NCI-H345 (cell line): ENCODE results near the gene ATXN1.

Experiments used
- DNase-seq: peaks from one replicate; lab custom pipeline; 2025; lab: John Stamatoyannopoulos, UW

Gene ATXN1

DNA sequence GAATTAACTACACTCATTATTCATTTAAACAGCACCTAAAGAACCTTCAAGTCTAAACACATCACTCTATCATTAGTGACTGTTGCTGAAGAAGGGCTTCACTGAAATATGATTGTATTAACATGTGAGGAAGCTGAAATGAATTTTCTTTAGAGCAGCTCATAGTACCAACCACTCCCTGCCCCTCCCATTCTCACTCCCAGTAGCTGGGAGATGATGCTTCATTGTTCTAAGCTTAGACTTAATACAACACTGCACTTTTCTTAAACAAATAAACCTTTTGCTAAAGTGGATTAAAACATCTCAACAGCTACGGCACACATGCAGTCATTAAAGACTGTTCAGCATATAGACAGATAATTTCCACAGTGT is 63.1 kb downstream of the ATXN1 start:
- no peak for DNase-seq

DNA sequence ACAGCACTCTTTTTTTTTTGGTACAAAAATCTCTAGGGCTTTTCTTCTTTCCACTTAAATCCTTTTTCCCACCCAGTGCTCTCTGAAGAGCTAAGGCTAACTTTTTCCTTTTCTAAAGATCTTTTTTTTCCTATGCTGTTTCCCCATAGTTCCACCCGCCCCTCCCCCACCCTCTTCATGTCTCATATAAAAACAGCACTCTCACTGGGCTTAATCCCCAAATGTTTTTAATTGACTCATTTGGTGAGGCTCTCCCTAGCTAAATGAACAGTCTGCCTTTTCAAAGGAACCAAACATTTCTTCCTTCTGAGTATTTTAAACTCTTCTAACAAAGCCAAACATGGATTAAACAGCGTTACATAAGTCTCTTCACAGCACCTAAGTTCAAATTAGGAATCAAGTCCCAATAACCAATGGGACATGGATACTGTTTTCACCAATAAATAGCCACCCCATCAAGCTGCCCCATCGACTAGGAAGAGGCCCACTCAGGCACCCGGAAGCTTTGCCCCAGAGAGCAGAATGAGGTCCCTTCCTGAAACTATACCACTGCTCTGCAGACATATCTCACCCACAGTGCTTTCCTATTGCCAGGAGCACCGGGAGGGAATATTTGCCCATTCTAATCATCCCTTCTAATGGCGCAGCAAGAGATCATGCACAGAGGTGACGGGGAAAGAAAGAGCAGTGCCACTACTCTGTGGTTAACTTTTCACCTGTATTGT is 63.7 kb downstream of the ATXN1 start:
- no peak for DNase-seq

DNA sequence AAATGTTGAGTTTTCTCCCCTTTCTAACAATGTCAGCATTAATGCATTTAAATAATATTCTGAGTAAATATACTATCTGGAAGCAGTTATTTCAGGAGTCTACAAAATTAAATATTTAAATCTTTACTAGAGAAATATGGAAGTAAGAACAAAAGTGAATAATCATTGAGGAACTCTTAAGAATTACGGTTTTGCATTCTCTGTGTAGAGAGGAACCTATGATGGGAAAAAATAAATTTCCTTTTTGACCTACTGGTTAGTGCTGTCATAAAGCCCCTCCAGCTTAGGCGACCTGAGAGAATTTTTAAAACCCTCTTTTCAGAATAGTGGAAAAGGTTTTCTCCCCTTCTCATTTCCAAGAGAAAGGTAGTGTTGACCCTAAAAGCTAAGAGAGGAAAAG is 64.8 kb downstream of the ATXN1 start:
- no peak for DNase-seq

DNA sequence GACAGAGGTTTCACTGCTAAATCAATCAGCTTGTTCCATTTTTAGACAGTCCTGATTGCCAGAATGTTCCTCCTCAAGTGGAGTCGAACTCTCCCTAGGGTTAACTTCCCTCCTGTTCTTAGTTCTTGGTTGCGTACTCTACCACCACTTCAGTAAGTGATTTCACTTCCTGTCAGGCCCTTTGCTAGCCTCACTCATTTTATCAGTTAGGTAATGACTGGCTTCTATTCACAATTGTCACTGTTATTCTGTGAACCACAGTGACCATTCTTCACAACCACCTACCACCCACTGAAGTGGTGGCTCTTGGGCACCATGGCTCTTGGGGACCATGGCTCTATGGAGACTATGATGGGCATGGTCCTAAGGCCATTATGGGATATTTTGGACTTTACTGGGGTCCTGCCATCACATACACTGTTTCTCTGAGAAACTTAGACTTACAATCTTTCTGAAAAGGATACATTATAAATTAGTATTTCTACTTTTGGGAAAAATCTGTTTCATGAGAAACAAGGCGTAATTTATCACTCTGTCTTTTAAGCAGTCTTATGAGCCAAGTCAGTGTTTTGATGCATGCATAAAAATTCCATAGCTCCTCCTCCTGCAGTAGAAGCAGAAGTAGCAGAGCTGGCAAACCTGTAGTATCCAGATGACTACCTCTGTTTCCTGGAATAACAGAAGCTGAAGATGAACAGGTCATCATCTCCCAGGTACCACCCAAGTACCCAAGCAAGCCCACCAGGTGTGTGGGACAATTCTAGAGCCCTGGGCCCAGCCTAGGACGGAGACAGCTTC is 66.3 kb downstream of the ATXN1 start:
- DNase-seq = no peak

DNA sequence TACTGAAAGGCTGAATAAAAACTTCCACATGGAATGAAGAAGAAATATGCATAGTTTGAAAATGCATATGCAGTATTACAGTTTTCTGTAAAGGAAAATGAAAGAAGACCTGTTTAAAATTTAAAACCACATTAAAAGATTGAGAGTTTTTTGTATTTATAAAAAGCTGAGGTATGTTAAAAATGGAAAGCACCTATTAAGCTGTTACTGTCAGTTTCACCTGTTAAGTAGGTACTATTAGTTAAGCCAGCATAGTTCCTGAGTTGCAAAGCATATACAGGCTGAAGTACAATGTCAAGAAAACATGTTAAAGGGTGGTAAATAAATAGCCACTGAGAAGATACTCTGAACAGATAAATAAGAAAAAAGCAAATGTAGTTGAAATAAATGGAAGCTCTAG is 69.9 kb downstream of the ATXN1 start:
- no peak for DNase-seq

DNA sequence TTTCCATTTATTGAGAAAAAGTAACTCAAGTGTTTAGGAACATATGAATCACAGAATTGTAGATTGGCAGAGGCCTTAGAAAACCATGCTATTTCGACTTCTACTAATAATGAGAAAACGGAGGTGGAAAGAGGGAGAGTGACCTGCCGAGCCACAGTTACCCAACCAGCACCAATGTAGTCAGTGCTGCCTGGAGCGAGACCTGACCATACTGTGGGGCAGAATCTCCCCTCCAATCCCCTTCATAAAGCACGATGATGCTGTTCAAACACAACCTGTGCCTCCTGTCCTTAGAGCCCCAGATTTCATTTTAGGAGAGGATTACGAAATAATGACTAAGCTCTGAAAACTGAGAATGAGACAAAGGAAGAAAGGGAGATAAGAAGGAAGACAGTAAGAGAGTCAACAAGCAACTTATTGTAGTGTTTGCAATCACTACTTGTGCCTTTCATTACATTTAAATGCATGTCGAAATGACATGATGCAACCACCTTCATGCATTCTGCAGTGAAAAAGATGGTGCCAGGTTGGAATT is 70.6 kb downstream of the ATXN1 start:
- no peak for DNase-seq

DNA sequence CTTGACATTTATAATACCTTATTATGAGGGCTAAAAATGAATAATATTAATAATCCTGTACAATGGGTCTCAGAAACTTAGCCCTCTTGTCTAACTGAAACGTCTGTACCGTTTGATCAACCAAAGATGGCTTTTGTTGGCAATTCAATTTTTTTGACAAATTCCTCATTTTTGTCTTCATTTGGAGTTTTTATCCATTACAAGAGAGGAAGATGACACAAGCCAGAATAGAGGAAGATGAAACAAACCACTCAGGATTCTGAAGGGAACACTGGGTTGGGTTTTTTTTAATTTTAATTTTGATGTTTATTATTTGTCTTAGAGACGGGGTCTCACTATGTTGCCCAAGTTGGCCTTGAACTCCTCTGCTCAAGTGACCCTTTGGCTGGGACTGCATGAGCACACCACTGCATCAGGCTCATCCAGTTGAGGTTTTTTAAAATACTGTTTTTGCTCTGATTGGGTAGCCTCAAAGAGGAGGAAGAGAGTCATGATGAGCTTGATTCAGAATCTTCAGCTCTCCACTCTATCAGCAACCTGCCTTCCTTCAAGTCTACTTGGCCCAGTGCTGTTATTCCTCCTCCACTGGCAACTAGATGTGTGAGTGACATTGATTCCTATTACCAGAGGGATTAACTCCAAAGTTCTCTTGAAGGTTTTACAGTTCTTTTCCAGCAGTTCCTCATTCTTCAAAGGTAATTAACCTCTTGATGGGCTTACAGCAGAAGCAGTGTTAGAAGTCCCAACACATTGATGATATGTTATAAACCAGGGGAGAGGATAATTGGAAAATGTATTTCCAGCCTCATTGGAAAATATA is 71.3 kb downstream of the ATXN1 start:
- no peak for DNase-seq

DNA sequence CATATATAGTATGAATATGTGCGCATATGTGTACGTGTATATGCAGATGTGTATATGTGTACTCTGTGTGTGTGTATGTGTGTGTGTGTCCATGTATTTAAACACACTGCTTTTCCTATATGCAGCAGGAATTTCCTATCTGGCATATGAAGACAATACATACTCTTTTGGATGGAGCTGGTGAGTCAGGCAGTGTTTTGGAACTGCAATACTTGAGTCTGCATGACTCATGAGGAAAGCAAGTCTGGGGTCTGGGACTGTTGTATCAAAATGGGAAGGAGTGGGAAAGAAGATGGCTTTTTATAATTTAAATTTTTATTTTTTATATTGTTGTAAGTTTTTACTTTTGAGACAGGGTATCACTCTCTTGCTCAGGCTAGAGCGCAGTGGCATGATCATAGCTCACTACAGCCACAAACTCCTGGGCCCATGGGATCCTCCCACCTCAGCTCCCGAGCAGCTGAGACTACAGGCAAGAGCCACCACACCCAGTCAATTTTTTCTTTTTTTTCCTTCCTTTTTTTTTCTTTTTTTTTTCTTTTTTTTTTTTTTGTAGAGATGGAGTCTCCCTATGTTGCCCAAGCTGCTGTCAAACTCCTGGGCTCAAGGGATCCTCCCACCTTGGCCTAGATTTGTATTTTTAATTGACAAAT is 72.2 kb downstream of the ATXN1 start:
- DNase-seq = no peak

DNA sequence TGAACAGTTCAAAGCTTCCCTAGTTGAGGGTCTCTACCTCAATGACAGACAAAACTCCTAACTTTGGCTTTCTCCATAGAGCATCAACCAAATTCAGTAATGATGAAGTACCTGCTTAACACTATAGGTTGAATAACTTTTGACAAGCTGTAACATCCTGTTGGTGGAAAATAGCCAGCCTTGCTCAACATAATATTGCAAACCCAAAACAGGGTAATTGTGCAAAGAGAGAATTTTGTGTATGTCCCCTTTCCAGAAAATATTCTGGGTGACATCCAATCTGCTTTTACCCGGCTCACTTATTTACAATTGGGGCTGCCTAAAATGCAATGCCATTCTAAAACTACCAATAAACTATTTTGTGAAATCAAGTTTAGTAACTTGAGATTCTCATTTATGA is 72.8 kb downstream of the ATXN1 start:
- DNase-seq = no peak

DNA sequence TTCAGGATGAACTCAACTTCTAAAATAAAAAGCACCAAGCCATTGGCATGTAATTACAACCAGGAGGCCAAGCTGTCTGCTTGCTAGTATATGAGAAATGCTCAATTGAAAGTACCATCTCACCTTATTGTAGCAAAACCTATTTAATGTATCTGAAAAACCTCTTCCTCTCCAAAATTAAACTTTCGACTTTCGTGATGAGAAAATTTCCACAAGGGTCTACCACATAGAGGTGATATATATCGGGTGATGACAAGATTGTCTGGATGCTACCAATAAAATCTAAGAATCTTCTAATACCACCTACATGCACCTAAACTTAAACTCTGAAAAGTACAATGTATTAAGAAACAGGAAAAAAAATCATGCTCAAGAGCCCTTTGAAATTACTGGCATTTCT is 74.2 kb downstream of the ATXN1 start:
- DNase-seq = no peak

DNA sequence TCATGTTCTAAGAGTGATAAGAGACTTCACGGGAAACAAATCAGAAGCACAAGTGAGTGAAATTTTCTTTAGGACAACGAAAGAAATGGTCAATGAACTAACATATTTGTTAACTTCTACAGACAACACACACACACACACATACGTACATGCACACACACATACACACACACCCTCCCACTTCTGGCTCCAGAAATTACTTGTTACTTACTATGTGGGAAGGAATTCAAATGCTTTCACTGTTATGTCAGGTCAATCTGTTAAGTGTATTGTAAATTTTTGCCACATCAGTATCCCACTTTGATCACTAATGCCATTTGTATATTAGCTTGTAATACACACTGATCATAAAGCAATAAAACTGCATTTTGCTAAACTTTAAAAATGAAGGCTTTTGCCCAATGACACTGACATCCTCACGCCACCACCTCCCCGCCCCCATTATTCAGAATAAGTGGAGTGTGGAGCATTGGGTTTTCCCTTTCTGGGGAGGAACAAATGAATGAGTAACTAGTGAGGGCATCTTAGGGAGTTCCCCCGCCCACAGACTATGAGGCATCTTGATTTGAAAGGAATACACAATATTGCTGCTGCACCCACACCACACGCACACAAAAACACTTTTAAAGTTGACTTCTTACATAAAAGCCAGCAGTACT is 76.2 kb downstream of the ATXN1 start:
- DNase-seq = no peak

DNA sequence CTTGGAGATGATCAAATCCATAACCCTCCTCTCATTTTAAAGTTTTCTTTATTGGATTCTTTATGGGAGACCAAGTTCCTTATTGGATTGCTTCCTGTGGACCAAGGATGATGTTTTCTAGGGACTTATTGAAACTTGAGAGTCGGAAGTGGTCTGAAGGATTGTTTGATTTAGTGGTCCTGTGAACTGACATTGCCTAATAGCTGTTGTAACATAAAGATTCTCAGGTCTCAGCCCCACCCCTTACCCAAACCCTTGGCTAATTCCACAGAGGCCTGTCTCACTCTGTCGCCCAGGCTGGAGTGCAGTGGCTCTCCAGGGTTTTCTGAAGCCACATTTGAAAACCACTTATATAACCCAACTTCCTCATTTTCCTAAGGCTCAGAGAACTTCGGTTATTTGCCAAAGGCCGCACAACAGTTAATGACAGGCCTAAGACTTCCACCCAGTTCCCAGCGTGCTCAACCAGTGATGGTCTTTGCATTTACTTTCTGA is 77.0 kb downstream of the ATXN1 start:
- no peak for DNase-seq

DNA sequence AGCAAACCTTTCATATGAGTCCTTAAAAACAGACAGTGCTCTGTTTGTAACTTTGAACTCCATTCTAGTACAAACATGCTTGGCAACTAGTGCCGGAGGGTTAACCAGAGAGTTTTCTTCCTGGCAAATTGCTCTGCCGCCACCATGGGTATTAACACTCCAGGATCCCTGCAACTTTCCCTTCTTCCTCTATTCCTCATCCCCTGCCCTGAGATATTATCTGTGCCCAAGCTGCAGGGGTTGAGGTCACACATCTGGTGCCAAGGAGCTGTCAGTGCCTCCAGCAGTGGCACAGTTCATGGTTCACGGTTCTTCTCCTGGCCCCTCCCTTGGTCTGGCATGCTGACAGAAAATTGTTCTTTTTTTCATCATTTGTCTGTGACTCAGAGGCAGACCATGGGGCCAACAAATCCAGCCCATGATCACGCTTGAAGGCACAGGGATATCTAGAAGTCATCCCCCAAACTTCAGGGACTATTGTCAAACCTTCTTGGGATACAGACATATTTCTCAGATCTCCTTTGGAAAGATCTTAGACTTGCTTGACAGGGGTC is 77.5 kb downstream of the ATXN1 start:
- no peak for DNase-seq

DNA sequence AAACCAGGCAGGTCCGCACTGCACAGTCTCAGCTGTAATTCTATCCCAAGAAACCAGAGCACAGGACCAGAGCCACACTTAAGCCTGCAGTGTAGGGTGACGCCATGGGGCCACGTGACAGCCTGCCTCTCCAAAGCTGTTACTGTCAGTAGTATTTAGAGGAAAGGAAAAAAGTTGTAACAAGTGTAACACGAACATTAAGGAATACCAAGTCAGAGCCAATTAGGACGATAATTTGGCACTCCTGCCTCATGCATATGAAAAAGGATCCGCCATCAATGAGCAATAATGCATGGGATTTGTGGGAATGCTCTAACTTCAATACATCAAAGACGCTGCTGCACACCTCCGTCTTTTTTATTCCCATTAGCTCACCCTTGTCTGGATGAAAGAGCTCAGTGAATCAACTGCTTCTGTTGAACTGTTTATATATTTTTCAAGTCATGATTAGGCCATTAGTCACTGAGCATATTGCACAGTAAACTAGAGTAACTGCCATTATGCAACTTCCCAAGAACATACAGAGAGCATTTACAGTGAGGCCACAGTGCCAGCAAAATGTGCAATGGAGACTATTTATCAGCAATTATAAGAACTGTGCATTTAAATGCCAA is 79.9 kb downstream of the ATXN1 start:
- no peak for DNase-seq

DNA sequence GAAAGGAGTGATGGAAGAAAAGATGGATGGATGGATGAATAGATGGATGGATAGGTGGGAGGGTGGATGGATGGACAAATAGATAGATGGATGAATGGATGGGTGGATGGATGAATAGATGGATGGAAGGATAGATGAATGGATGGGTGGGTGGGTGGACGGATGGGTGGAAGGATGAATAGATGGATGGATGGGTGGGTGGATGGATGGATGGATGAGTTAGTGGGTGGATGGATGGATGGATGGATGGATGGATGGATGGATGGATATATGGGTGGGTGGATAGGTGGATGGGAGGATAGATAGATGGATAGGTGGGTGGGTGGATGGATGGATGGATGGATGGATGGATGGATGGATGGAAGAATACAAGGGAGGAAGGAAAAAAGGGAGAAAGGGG is 82.2 kb downstream of the ATXN1 start:
- no peak for DNase-seq

DNA sequence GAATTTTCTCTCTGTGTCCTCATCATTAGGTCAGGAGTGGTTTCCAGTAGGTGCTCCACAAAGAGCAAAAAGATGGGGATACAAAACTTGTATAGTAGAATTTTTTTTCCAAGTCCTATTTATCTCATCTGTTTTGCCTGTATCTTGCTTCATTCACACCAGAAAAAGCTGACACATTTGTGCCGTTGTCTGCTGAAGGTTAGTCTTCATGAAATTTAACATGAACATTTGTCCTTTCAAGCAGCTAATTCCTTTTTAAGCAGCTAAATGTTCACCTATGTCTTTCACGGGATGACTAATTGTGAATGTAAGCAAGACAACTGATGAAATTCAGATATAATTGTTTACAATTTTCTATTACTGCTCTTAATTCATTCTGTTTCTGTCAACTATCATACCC is 83.8 kb downstream of the ATXN1 start:
- DNase-seq = no peak

DNA sequence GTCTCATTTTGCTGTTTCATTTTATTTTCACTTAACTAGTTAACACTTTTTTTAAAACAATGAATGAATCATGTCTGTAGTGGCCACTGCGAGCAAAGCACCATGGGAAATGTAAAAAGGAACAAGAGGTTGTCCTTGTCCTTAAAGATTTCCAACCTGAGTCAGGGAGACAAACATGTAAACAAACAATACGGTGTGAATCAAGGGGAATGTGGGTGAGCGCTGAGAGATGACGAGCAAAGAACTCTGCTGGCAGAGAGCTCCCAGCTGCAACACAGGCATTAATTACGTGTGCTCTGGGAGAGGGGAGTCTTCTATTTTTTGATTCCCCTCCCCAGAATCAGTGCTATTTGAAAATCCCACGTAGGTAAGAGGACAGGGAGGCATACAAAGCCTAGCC is 84.3 kb downstream of the ATXN1 start:
- DNase-seq = no peak

DNA sequence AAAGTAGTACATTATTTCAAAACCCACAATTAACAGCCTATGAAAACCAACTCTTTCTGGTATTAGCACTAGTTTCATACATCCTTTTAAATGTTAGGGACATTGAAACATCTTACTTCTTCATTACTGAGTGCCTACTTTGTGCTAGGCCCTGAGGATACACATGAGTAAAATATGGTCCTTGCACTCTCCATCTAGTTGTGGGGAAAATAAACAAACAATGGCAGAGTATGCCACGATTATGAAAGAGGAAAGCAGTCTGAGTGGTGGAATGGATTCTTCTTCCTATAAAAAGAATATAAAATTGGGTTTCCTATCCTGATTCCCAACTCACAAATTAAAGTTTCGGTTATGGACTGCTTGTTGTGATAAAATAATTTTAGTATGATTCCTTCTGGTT is 84.9 kb downstream of the ATXN1 start:
- DNase-seq = no peak

DNA sequence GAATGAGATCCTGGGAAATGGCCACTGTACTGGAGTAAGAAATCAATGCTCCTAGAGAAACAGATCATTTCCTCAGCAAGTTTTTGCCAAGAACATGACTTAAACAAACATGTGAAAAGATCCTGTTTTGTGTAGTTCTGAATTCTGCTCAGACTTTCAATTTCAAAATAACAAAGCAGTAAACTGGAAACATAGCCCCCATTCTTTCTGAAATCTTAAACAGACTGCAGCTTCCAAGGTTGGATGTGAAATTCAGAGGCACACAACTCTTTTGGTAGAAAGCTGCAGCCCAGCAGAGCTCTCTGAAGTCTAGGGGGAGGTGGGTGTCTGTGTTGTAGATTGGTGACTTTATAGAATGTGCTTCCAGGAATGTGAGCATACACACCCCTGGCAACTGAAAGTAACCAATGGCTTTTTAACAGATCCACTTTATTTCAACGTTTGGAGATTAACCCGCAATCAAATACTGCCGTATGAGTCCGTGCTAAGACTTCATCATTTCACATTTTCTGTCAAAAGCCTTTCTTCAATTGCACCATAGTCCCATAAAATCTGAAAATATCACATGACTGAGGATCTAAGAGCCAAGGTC is 86.4 kb downstream of the ATXN1 start:
- DNase-seq = no peak
